Measurements from ENCODE around the gene ZNF10.

ZNF10 gene

GRCh38 chr12:133130808-133131128 lies 341 bp downstream of the ZNF10 start:
- Histone ChIP-seq H3K9me2 (replicated peaks; ENCODE audit: control insufficient read depth, low read length) (no peaks in the 10 kb centered on the region), H3K4me3 (ENCODE audit: low read length) (peak overlapping the region; percentile 94), H4K20me1 (ENCODE audit: control insufficient read depth, insufficient read depth, low read depth, low read length) (no peaks in the 10 kb centered on the region), H3K79me2 (ENCODE audit: control insufficient read depth, low read length) (peaks cover 6% of the 10 kb centered on the region), H3K27me3 (ENCODE audit: control insufficient read depth, low read length) (no peaks in the 10 kb centered on the region), H3K4me1 (ENCODE audit: control insufficient read depth, low read length) (peaks cover 8% of the 10 kb centered on the region; the same call in 1 of the 2 replicates), H3K27ac (ENCODE audit: low read depth, low read length) (peak overlapping the region; percentile 77), H3K9me3 (ENCODE audit: control insufficient read depth, insufficient read depth, low read length) (peaks cover 44% of the 10 kb centered on the region), H3F3A (ENCODE audit: control insufficient read depth, insufficient read depth) (peaks cover 10% of the 10 kb centered on the region), H3K4me2 (ENCODE audit: low read length) (peak overlapping the region; percentile 89), H3K36me3 (ENCODE audit: control insufficient read depth, low read length) (peaks cover 40% of the 10 kb centered on the region)
- TF ChIP-seq EZH2phosphoT487 (IDR thresholded peaks at IDR 0.05; ENCODE audit: borderline replicate concordance, low read length), result no peak
- TF ChIP-seq, protein P1, sequence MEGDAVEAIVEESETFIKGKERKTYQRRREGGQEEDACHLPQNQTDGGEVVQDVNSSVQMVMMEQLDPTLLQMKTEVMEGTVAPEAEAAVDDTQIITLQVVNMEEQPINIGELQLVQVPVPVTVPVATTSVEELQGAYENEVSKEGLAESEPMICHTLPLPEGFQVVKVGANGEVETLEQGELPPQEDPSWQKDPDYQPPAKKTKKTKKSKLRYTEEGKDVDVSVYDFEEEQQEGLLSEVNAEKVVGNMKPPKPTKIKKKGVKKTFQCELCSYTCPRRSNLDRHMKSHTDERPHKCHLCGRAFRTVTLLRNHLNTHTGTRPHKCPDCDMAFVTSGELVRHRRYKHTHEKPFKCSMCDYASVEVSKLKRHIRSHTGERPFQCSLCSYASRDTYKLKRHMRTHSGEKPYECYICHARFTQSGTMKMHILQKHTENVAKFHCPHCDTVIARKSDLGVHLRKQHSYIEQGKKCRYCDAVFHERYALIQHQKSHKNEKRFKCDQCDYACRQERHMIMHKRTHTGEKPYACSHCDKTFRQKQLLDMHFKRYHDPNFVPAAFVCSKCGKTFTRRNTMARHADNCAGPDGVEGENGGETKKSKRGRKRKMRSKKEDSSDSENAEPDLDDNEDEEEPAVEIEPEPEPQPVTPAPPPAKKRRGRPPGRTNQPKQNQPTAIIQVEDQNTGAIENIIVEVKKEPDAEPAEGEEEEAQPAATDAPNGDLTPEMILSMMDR (IDR thresholded peaks at IDR 0.05; ENCODE audit: low read depth, low read length, poor library complexity, severe bottlenecking), result no peak

DNA sequence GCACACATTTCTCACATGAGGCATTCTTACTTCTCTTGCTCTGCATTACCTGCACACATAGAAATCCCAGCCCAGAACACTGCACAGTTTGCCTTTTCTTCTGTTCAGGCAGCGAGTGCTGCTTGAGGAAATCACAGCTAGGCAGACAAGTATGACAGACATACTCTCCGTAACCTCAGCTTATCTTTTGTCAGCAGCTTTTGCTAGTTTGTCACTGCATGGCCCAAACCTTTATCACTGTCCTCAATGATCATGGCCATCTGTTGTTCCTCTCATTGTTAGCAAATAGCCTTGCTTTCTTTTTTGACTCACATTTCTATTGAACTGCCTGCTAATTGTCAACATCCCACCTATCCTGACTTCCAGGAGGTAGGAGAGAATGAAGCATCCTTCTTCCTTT lies 5.3 kb downstream of the ZNF10 start:
- no peak for TF ChIP-seq EZH2phosphoT487 (IDR thresholded peaks at IDR 0.05; ENCODE audit: borderline replicate concordance, low read length)
- TF ChIP-seq, protein P1 (IDR thresholded peaks at IDR 0.05; ENCODE audit: low read depth, low read length, poor library complexity, severe bottlenecking), result no peak
- peaks cover 7% of the 10 kb centered on the region for H3F3A ChIP-seq (ENCODE audit: control insufficient read depth, insufficient read depth)
- H3K27ac ChIP-seq (ENCODE audit: low read depth, low read length), result no peak overlapping the region
- H3K79me2 ChIP-seq (ENCODE audit: control insufficient read depth, low read length), result no peaks in the 10 kb centered on the region
- H3K36me3 ChIP-seq (ENCODE audit: control insufficient read depth, low read length), result peaks cover 41% of the 10 kb centered on the region
- H3K4me3 ChIP-seq (ENCODE audit: low read length), result no peak overlapping the region
- peaks cover 4% of the 10 kb centered on the region; the same call in 1 of the 2 replicates for H3K4me1 ChIP-seq (ENCODE audit: control insufficient read depth, low read length)
- H3K9me2 ChIP-seq (replicated peaks; ENCODE audit: control insufficient read depth, low read length), result no peaks in the 10 kb centered on the region
- no peak overlapping the region for H3K4me2 ChIP-seq (ENCODE audit: low read length)
- peaks cover 40% of the 10 kb centered on the region; the same call in 1 of the 2 replicates for H3K9me3 ChIP-seq (ENCODE audit: control insufficient read depth, insufficient read depth, low read length)
- no peaks in the 10 kb centered on the region for H3K27me3 ChIP-seq (ENCODE audit: control insufficient read depth, low read length)
- H4K20me1 ChIP-seq (ENCODE audit: control insufficient read depth, insufficient read depth, low read depth, low read length), result no peaks in the 10 kb centered on the region

GRCh38 chr12:133145981-133146380 lies 15.6 kb downstream of the ZNF10 start:
- H3K27me3 ChIP-seq (ENCODE audit: control insufficient read depth, low read length), result no peaks in the 10 kb centered on the region
- H3K4me2 ChIP-seq (ENCODE audit: low read length), result no peak overlapping the region
- H3K36me3 ChIP-seq (ENCODE audit: control insufficient read depth, low read length), result peaks cover 13% of the 10 kb centered on the region; the same call in 1 of the 2 replicates
- no peak overlapping the region for H3K4me3 ChIP-seq (ENCODE audit: low read length)
- TF ChIP-seq EZH2phosphoT487 (IDR thresholded peaks at IDR 0.05; ENCODE audit: borderline replicate concordance, low read length), result no peak
- TF ChIP-seq, protein P1 (IDR thresholded peaks at IDR 0.05; ENCODE audit: low read depth, low read length, poor library complexity, severe bottlenecking), result no peak
- no peaks in the 10 kb centered on the region for H3K4me1 ChIP-seq (ENCODE audit: control insufficient read depth, low read length)
- no peaks in the 10 kb centered on the region for H3K9me2 ChIP-seq (replicated peaks; ENCODE audit: control insufficient read depth, low read length)
- H3K9me3 ChIP-seq (ENCODE audit: control insufficient read depth, insufficient read depth, low read length), result peaks cover 19% of the 10 kb centered on the region; the same call in 1 of the 2 replicates
- H3F3A ChIP-seq (ENCODE audit: control insufficient read depth, insufficient read depth), result no peaks in the 10 kb centered on the region
- no peaks in the 10 kb centered on the region for H4K20me1 ChIP-seq (ENCODE audit: control insufficient read depth, insufficient read depth, low read depth, low read length)
- H3K79me2 ChIP-seq (ENCODE audit: control insufficient read depth, low read length), result no peaks in the 10 kb centered on the region
- no peak overlapping the region for H3K27ac ChIP-seq (ENCODE audit: low read depth, low read length)
